Heart left ventricle (tissue), 13 donors: Measurements from ENCODE around the gene ZW10.
"Not testable (repeated sequence)": the region's sequence is repeated elsewhere in the genome, so short reads cannot be mapped to it uniquely, and the experiment has no call there.

Experiments
- POLR2A ChIP-seq, 2 donors: fragments of 450-650 bp; IDR thresholded peaks; one replicate each; pipeline ENCODE4 v1.6.1; 2017; ENCODE audit warnings: antibody characterized with exemption in 2 of 2, mild to moderate bottlenecking in 2 of 2, moderate library complexity in 2 of 2
- TF ChIP-seq, protein P1 (sequence below), 12 donors: fragments of 200-600 bp; sonication (generic) in 4 of 12; IDR thresholded peaks; one replicate each; pipeline versions ENCODE4 v1.5.0 to v1.8.0; 2018 to 2022; ENCODE audit warnings: antibody characterized with exemption in 12 of 12, mild to moderate bottlenecking in 5 of 12
- donor health status: ischemic (EF 13 %, LVEDD 7.1; RV severe dilation, severe dysfunction).
- donor health status: DM: no; HTN: yes; CAD: no.
- donor health status: DM: no; HTN: no; CAD: no.
- donor health status: ischemic (EF 25% LVEDD 6.9; RV normal size, moderate dysfunction).
- donor health status: ischemic (EF 25% LVEDD 5.7; RV mildly dilated, moderate dysfunction).
- donor health status: ischemic (EF 35%, LVEDD 5.7; RV mildly dilated, moderate dysfunction).
- donor health status: nonischemic (EF 11% LVEDD 7.7; RV severe dilation, severe dysfunction).
- donor health status: DM: yes; HTN: yes; CAD: no.
- donor health status: PGD.
- donor health status: ischemic (EF 29% LVEDD 5.4; RV normal size, mild dysfunction).
- donor health status: nonischemic (EF 23%, LVEDD 6.1; RV moderate dilation, normal function).

DNA sequence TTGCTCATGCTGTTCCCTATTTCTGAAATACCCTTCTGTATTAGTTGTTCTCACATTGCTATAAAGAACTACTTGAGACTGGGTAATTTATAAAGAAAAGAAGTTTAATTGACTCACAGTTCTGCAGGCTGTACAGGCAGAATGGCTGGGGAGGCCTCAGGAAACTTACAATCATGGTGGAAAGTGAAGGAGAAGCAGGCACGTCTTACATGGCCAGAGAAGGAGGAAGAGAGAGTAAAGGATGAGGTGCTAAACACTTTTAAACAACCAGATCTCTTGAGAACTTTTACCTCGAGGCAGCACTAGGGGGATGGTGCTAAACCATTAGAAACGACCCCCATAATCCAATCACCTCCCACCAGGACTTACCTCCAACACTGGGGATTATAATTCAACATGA lies 53.0 kb downstream of the ZW10 start:
- TF ChIP-seq, protein P1, sequence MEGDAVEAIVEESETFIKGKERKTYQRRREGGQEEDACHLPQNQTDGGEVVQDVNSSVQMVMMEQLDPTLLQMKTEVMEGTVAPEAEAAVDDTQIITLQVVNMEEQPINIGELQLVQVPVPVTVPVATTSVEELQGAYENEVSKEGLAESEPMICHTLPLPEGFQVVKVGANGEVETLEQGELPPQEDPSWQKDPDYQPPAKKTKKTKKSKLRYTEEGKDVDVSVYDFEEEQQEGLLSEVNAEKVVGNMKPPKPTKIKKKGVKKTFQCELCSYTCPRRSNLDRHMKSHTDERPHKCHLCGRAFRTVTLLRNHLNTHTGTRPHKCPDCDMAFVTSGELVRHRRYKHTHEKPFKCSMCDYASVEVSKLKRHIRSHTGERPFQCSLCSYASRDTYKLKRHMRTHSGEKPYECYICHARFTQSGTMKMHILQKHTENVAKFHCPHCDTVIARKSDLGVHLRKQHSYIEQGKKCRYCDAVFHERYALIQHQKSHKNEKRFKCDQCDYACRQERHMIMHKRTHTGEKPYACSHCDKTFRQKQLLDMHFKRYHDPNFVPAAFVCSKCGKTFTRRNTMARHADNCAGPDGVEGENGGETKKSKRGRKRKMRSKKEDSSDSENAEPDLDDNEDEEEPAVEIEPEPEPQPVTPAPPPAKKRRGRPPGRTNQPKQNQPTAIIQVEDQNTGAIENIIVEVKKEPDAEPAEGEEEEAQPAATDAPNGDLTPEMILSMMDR (IDR thresholded peaks at IDR 0.05) = not testable (repeated sequence)
- TF ChIP-seq POLR2A (IDR thresholded peaks at IDR 0.05) = not testable (repeated sequence)
